ENCODE measurements around the gene INSR.

The INSR gene

GRCh38 chr19:7191946-7192691, 102.1 kb downstream of the INSR start:
- FAIRE-seq (no peak), DNase-seq (ENCODE audit: insufficient read length, low spot score) (no peak)
- TF ChIP-seq POLR2A (IDR thresholded peaks at IDR 0.05; ENCODE audit: low read depth, low read length) = no peak

- DNase-seq (ENCODE audit: insufficient read length, low spot score) = no peak
- no peak for FAIRE-seq
- no peak for TF ChIP-seq POLR2A (IDR thresholded peaks at IDR 0.05; ENCODE audit: low read depth, low read length)
These were observed 105.2 kb downstream of the INSR start for GRCh38 chr19:7188698-7189629.

- FAIRE-seq (no peak), DNase-seq (ENCODE audit: insufficient read length, low spot score) (no peak)
- no peak for TF ChIP-seq POLR2A (IDR thresholded peaks at IDR 0.05; ENCODE audit: low read depth, low read length)
These were observed 106.4 kb downstream of the INSR start for GRCh38 chr19:7187605-7188339.

- DNase-seq (ENCODE audit: insufficient read length, low spot score) (no peak), FAIRE-seq (no peak)
- no peak for TF ChIP-seq POLR2A (IDR thresholded peaks at IDR 0.05; ENCODE audit: low read depth, low read length)
These were observed 111.7 kb downstream of the INSR start for GRCh38 chr19:7182489-7182888.

GRCh38 chr19:7179917-7180306, 114.3 kb downstream of the INSR start:
- DNase-seq (ENCODE audit: insufficient read length, low spot score) (no peak), FAIRE-seq (no peak)
- no peak for TF ChIP-seq POLR2A (IDR thresholded peaks at IDR 0.05; ENCODE audit: low read depth, low read length)

GRCh38 chr19:7177926-7178325, 116.3 kb downstream of the INSR start:
- TF ChIP-seq POLR2A (IDR thresholded peaks at IDR 0.05; ENCODE audit: low read depth, low read length) = no peak
- no peak for DNase-seq (ENCODE audit: insufficient read length, low spot score)
- FAIRE-seq = no peak

- no peak for FAIRE-seq
- DNase-seq (ENCODE audit: insufficient read length, low spot score) = no peak
- TF ChIP-seq POLR2A (IDR thresholded peaks at IDR 0.05; ENCODE audit: low read depth, low read length) = no peak
These were observed 117.4 kb downstream of the INSR start for GRCh38 chr19:7176792-7177191.

GRCh38 chr19:7172794-7173193, 121.4 kb downstream of the INSR start:
- FAIRE-seq (no peak), DNase-seq (ENCODE audit: insufficient read length, low spot score) (no peak)
- TF ChIP-seq POLR2A (IDR thresholded peaks at IDR 0.05; ENCODE audit: low read depth, low read length) = no peak

- FAIRE-seq (no peak), DNase-seq (ENCODE audit: insufficient read length, low spot score) (no peak)
- TF ChIP-seq POLR2A (IDR thresholded peaks at IDR 0.05; ENCODE audit: low read depth, low read length) = no peak
These were observed 123.2 kb downstream of the INSR start for GRCh38 chr19:7170983-7171382.

- no peak for DNase-seq (ENCODE audit: insufficient read length, low spot score)
- no peak for TF ChIP-seq POLR2A (IDR thresholded peaks at IDR 0.05; ENCODE audit: low read depth, low read length)
- no peak for FAIRE-seq
These were observed 125.3 kb downstream of the INSR start for GRCh38 chr19:7168941-7169340.

- TF ChIP-seq POLR2A (IDR thresholded peaks at IDR 0.05; ENCODE audit: low read depth, low read length) = no peak
- FAIRE-seq (no peak), DNase-seq (ENCODE audit: insufficient read length, low spot score) (no peak)
These were observed 132.9 kb downstream of the INSR start for GRCh38 chr19:7161292-7161691.

GRCh38 chr19:7159105-7159933, 134.9 kb downstream of the INSR start:
- peak; percentile 71 for DNase-seq (ENCODE audit: insufficient read length, low spot score)
- TF ChIP-seq POLR2A (IDR thresholded peaks at IDR 0.05; ENCODE audit: low read depth, low read length) = no peak
- FAIRE-seq = peak; percentile 95

- TF ChIP-seq POLR2A (IDR thresholded peaks at IDR 0.05; ENCODE audit: low read depth, low read length) = no peak
- no peak for FAIRE-seq
- DNase-seq (ENCODE audit: insufficient read length, low spot score) = no peak
These were observed 141.2 kb downstream of the INSR start for GRCh38 chr19:7153022-7153421.

Data from H54 (cell line).